HCT116 (cell line): Measurements from ENCODE around the gene TTL. TPM values are rescaled to one million over a fixed set of nuclear protein-coding genes. Genes with fewer than 3 reads are reported as not detected.

Experiments used
- ATAC-seq: fragments of 200-7000 bp; cut with Tn5 transposase; 2 replicates; pipeline ENCODE4 v1.9.1; 2020; ENCODE audit warnings: mild to moderate bottlenecking, moderate library complexity
- BruUV-seq: library from RNA; stranded (reverse); fragments of 400-500 nt; replicated peaks from 2 replicates; lab custom pipeline; 2021; lab: Mats Ljungman, UMichigan
- CTCF ChIA-PET: fragments of 300-600 bp; sonication (Branson Sonifier 250); formaldehyde crosslinking; loops from one replicate; lab custom pipeline; 2021; ENCODE audit warnings: antibody characterized with exemption; lab: Charles Lee
- POLR2A ChIA-PET: fragments of 300-600, 350-600 bp; sonication (Branson Sonifier 250); formaldehyde crosslinking; loops from one replicate; lab custom pipeline; 2021; ENCODE audit warnings: antibody characterized with exemption; lab: Charles Lee
- RAD21 ChIA-PET, 2 experiments: fragments of 300-600 bp; sonication (Branson Sonifier 250); formaldehyde crosslinking; loops; one replicate each; lab custom pipeline; 2023; ENCODE audit warnings: low total read pairs in 2 of 2; ENCODE audit not compliant: uncharacterized antibody in 2 of 2, unreplicated experiment in 2 of 2, low non-redundant PET in 1 of 2; lab: Charles Lee
- DNase-seq: peaks from one replicate; pipeline ENCODE4 v3.0.0-alpha.2; 2010; ENCODE audit warnings: low read depth, low spot score
- H2AFZ ChIP-seq: fragments of 200-600 bp; shearing (Covaris generic), sonication (generic); 2 replicates; pipeline ENCODE4 v1.6.1; 2017; ENCODE audit warnings: low read depth, mixed run types, mixed read lengths, antibody characterized with exemption, low read length; ENCODE audit not compliant: poor library complexity, severe bottlenecking
- H3K27ac ChIP-seq: 2 replicates; pipeline ENCODE4 v1.5.1; 2012; ENCODE audit warnings: low read depth, low read length
- H3K27me3 ChIP-seq: fragments of 200-600 bp; sonication (generic); 2 replicates; pipeline ENCODE4 v1.6.1; 2016; ENCODE audit warnings: mixed run types, low read length, mixed read lengths; ENCODE audit not compliant: insufficient read depth
- H3K36me3 ChIP-seq, 2 experiments: fragments of 200-500 bp in 1 of 2; fragments of 200-600 bp in 1 of 2; sonication (Bioruptor generic) in 1 of 2; sonication (generic) in 1 of 2; 2 replicates each; pipeline versions ENCODE4 v1.5.1 to v1.6.1; 2014 to 2016; ENCODE audit warnings: low read length in 2 of 2, inconsistent platforms in 1 of 2, mixed read lengths in 1 of 2, mixed run types in 1 of 2; ENCODE audit not compliant: insufficient read depth in 2 of 2, control insufficient read depth in 1 of 2
- H3K4me1 ChIP-seq, 2 experiments: fragments of 200-600 bp in 1 of 2; sonication (generic) in 1 of 2; 2 replicates each; pipeline versions ENCODE4 v1.5.1 to v1.6.1; 2012 to 2017; ENCODE audit warnings: low read length in 2 of 2, inconsistent platforms in 1 of 2, mild to moderate bottlenecking in 1 of 2, mixed read lengths in 1 of 2, mixed run types in 1 of 2, moderate library complexity in 1 of 2; ENCODE audit not compliant: insufficient read depth in 2 of 2, control insufficient read depth in 1 of 2
- H3K4me2 ChIP-seq: fragments of 200-600 bp; sonication (generic); 2 replicates; pipeline ENCODE4 v1.6.1; 2017; ENCODE audit warnings: mixed run types, low read length, mixed read lengths
- H3K4me3 ChIP-seq, 2 experiments: fragments of 200-600 bp in 1 of 2; sonication (generic) in 1 of 2; replicated peaks in 1 of 2; 2 replicates each; pipeline ENCODE4 v1.5.1; 2011 to 2016; ENCODE audit warnings: low read length in 2 of 2, control low read depth in 1 of 2, low read depth in 1 of 2, mild to moderate bottlenecking in 1 of 2, mixed read lengths in 1 of 2, mixed run types in 1 of 2
- H3K79me2 ChIP-seq: fragments of 200-600 bp; sonication (generic); 2 replicates; pipeline ENCODE4 v1.6.1; 2017; ENCODE audit warnings: mild to moderate bottlenecking, mixed run types, low read length, moderate library complexity, mixed read lengths; ENCODE audit not compliant: insufficient read depth
- H3K9ac ChIP-seq: fragments of 200-600 bp; sonication (generic); 2 replicates; pipeline ENCODE4 v1.6.1; 2016; ENCODE audit warnings: low read length, mixed read lengths
- H3K9me2 ChIP-seq: fragments of 200-600 bp; sonication (generic), shearing (Covaris generic); 2 replicates; pipeline ENCODE4 v1.6.1; 2017; ENCODE audit warnings: mixed run types, mild to moderate bottlenecking, moderate library complexity; ENCODE audit not compliant: insufficient read depth
- H3K9me3 ChIP-seq, 2 experiments: fragments of 200-500 bp in 1 of 2; fragments of 200-600 bp in 1 of 2; sonication (Bioruptor generic) in 1 of 2; sonication (generic) in 1 of 2; 2 replicates each; pipeline ENCODE4 v1.6.1; 2014 to 2017; ENCODE audit warnings: low read length in 2 of 2, mixed read lengths in 2 of 2, inconsistent platforms in 1 of 2, low read depth in 1 of 2, mild to moderate bottlenecking in 1 of 2, mixed run types in 1 of 2, moderate library complexity in 1 of 2; ENCODE audit not compliant: control insufficient read depth in 1 of 2, insufficient read depth in 1 of 2
- H4K20me1 ChIP-seq: fragments of 200-600 bp; sonication (generic), shearing (Covaris generic); 2 replicates; pipeline ENCODE4 v1.6.1; 2017; ENCODE audit warnings: mixed run types, mild to moderate bottlenecking, moderate library complexity; ENCODE audit not compliant: insufficient read depth
- ATF3 ChIP-seq: IDR thresholded peaks from 2 replicates; pipeline ENCODE4 v1.6.1; 2012
- CBX3 ChIP-seq: IDR thresholded peaks from 2 replicates; pipeline ENCODE4 v1.6.1; 2012; ENCODE audit warnings: low read depth
- ELF1 ChIP-seq: IDR thresholded peaks from 2 replicates; pipeline ENCODE4 v1.6.1; 2012; ENCODE audit warnings: low read depth, borderline replicate concordance
- EZH2phosphoT487 ChIP-seq: fragments of 200-600 bp; IDR thresholded peaks from 2 replicates; pipeline ENCODE4 v1.6.1; 2018; ENCODE audit warnings: antibody characterized with exemption, borderline replicate concordance
- POLR2AphosphoS5 ChIP-seq: IDR thresholded peaks from 2 replicates; pipeline ENCODE4 v1.6.1; 2011; ENCODE audit warnings: mild to moderate bottlenecking, low read depth, low read length, moderate library complexity
- SIN3A ChIP-seq: IDR thresholded peaks from 2 replicates; pipeline ENCODE4 v1.6.1; 2012; ENCODE audit warnings: low read depth
- TCF7L2 ChIP-seq: IDR thresholded peaks from 2 replicates; pipeline ENCODE4 v1.7.0; 2011; ENCODE audit warnings: borderline replicate concordance, inconsistent platforms; ENCODE audit not compliant: insufficient read depth, insufficient read length; ENCODE audit errors: extremely low read depth
- YY1 ChIP-seq: IDR thresholded peaks from 2 replicates; pipeline ENCODE4 v1.6.1; 2011; ENCODE audit warnings: low read length, low read depth, moderate library complexity, mild to moderate bottlenecking; ENCODE audit not compliant: insufficient replicate concordance; ENCODE audit errors: extremely low read depth
- intact Hi-C: fragments of 100-400 bp; cut with micrococcal nuclease; formaldehyde crosslinking; loops from 2 replicates; pipeline ENCODE4 v1.10.0; 2022
- total RNA-seq: library from RNA; stranded (reverse); gene quantifications from one replicate; pipeline ENCODE4 v1.2.1, GENCODE V29; 2021; ENCODE audit not compliant: unreplicated experiment
- TF ChIP-seq, protein P1 (sequence below): IDR thresholded peaks from 2 replicates; pipeline ENCODE4 v1.6.1; 2011; ENCODE audit warnings: mild to moderate bottlenecking, low read length, moderate library complexity; ENCODE audit not compliant: insufficient replicate concordance; ENCODE audit errors: extremely low read depth

The TTL gene
- total RNA-seq, 1 experiment from 2014 or later: 58.7 TPM

DNA sequence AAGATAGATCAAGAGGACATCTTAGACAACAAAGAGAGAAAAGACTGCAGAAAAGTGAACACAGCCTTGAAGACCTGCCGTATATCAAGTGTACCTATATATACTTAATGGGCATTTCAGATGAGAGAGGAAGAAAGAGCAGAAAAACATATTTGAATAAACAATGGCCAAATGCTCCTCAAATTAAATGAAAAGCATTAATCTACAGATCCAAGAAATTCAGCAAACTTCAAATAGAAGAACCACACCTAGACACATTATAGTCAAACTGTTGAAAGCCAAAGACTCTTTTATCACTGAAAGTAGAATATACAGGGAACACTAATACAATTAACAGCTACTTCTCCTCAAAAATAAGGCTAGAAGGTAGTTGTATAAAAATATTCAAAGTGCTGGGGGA is 18.7 kb upstream of the TTL start:
- no peaks in the 10 kb centered on the region for H3K9me2 ChIP-seq
- no peaks in the 10 kb centered on the region for H3K4me1 ChIP-seq
- H3K36me3 ChIP-seq: no peaks in the 10 kb centered on the region
- no peak overlapping the region for H2AFZ ChIP-seq
- ATAC-seq (no peak), DNase-seq (no peak)
- H3K27me3 ChIP-seq: no peaks in the 10 kb centered on the region
- TF ChIP-seq, protein P1, sequence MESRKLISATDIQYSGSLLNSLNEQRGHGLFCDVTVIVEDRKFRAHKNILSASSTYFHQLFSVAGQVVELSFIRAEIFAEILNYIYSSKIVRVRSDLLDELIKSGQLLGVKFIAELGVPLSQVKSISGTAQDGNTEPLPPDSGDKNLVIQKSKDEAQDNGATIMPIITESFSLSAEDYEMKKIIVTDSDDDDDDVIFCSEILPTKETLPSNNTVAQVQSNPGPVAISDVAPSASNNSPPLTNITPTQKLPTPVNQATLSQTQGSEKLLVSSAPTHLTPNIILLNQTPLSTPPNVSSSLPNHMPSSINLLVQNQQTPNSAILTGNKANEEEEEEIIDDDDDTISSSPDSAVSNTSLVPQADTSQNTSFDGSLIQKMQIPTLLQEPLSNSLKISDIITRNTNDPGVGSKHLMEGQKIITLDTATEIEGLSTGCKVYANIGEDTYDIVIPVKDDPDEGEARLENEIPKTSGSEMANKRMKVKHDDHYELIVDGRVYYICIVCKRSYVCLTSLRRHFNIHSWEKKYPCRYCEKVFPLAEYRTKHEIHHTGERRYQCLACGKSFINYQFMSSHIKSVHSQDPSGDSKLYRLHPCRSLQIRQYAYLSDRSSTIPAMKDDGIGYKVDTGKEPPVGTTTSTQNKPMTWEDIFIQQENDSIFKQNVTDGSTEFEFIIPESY: no peak
- TF ChIP-seq ATF3 (no peak), ELF1 (no peak), TCF7L2 (no peak), EZH2phosphoT487 (no peak), POLR2AphosphoS5 (no peak), YY1 (no peak), CBX3 (no peak), SIN3A (no peak)
- no peak overlapping the region for H3K9ac ChIP-seq
- H3K27ac ChIP-seq: no peak overlapping the region
- RAD21 ChIA-PET: no interaction called here
- H3K79me2 ChIP-seq: no peaks in the 10 kb centered on the region
- POLR2A ChIA-PET: no interaction called here
- no peaks in the 10 kb centered on the region for H3K9me3 ChIP-seq
- H3K4me3 ChIP-seq: no peak overlapping the region
- CTCF ChIA-PET: no interaction called here
- BruUV-seq: no TSS peak
- H3K4me2 ChIP-seq: no peak overlapping the region
- no peaks in the 10 kb centered on the region for H4K20me1 ChIP-seq
- intact Hi-C loops: no loop called here
